ENCODE results near the gene ZBTB39. TPM values are rescaled to one million over a fixed set of nuclear protein-coding genes. Genes with fewer than 3 reads are reported as not detected.
A peak's percentile ranks its signal among the peaks of the same experiment; 100 is the strongest.
"Not testable (repeated sequence)": the region's sequence is repeated elsewhere in the genome, so short reads cannot be mapped to it uniquely, and the experiment has no call there.

The ZBTB39 gene
- total RNA-seq, 1 donor from 2014 or later = 8.2 TPM

- no peak for FAIRE-seq
- DNase-seq (ENCODE audit: low spot score in 2 of 2) = no peak
These were observed 23.0 kb downstream of the ZBTB39 start for GRCh38 chr12:56983386-56983785.

GRCh38 chr12:56982578-56983236 lies 23.6 kb downstream of the ZBTB39 start:
- DNase-seq (ENCODE audit: low spot score in 2 of 2); FAIRE-seq: not testable (repeated sequence)

DNA sequence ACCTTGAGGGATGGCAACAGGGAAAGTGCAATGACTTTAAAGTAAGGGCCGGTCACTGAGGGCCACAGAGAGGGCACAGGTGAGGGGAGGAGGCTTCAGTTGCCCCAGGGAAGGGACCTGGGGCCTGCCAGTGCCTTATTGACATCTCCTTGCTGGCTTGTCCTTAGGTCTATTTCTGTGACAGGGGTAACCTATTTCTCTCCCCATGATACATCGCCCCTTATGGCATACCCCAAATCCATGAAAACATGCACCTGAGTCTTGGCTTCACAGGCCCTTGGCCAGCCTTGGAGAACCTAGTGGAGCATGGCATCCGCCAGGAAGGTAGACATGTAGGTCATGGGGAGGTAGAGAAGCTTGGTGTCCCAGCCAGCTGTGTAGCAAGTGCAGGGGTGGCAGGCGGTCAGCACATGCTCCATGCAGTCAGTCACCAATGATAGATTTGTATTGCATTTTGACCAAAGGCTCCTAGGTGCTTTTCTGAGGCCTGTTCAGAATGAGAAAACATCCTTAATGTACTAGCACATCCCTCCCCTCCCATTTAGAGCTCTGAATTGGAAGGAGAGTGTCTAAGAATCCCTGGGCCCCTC lies 25.3 kb downstream of the ZBTB39 start:
- no peak for DNase-seq (ENCODE audit: low spot score in 2 of 2)
- FAIRE-seq = no peak

GRCh38 chr12:56980268-56980667 lies 26.1 kb downstream of the ZBTB39 start:
- no peak for FAIRE-seq
- DNase-seq (ENCODE audit: low spot score in 2 of 2) = no peak

- DNase-seq (ENCODE audit: low spot score in 2 of 2) (no peak), FAIRE-seq (no peak)
These were observed 26.7 kb downstream of the ZBTB39 start for GRCh38 chr12:56979628-56980027.

DNA sequence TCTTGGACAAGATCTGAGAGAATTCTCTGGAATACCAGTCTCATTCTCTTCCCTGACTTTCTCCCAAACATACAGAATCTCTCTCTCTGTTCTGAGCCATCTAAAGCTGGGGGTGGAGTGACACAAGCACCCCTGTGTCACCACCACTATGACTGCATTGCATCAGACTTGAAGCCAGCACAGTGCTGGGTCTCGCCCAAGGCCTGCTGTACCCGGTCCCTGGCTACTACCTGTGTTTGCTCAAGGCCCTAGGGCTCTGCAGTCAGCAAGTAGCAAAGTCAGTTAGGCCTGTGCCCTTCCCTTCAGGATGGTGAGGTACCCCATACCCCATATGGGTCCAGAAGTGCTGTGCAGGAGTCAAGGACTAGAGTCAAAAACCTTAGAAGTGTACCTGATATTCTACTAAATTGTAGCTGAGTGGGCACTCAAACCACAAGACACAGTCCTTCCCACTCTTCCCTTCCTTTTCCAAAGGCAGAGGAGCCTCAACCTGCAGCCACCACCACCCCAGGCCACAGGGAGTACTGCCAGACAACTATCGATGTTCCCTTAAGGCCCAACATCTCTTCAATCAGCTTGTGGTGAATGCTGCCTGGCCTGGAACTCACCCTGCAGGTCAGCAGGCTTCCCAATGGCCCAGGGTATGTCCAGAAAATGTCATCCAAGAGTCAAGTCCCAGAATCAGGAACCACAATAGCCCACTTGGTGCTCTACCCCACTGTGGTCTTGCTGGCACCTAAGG lies 27.8 kb downstream of the ZBTB39 start:
- DNase-seq (ENCODE audit: low spot score in 2 of 2) (no peak), FAIRE-seq (no peak)

DNA sequence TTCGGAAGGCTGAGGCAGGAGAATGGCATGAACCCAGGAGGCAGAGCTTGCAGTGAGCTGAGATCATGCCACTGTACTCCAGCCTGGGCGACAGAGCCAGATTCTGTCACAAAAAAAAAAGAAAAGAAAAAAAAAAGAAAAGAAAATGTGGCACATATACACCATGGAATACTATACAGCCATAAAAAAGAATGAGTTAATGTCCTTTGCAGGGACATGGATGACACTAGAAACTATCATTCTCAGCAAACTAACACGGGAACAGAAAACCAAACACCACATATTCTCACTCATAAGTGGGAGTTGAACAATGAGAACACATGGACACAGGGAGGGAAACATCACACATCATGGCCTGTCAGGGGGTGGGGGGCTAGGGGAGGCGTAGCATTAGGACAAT lies 29.0 kb downstream of the ZBTB39 start:
- not testable (repeated sequence) for DNase-seq (ENCODE audit: low spot score in 2 of 2); FAIRE-seq

DNA sequence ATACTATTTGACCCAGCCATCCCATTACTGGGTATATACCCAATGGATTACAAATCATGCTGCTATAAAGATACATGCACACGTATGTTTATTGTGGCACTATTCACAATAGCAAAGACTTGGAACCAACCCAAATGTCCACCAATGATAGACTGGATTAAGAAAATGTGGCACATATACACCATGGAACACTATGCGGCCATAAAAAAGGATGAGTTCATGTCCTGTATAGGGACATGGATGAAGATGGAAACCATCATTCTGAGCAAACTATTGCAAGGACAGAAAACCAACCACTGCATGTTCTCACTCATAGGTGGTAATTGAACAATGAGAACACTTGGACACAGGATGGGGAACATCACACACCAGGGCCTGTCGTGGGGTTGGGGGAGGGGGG lies 32.1 kb downstream of the ZBTB39 start:
- not testable (repeated sequence) for FAIRE-seq; DNase-seq (ENCODE audit: low spot score in 2 of 2)

DNA sequence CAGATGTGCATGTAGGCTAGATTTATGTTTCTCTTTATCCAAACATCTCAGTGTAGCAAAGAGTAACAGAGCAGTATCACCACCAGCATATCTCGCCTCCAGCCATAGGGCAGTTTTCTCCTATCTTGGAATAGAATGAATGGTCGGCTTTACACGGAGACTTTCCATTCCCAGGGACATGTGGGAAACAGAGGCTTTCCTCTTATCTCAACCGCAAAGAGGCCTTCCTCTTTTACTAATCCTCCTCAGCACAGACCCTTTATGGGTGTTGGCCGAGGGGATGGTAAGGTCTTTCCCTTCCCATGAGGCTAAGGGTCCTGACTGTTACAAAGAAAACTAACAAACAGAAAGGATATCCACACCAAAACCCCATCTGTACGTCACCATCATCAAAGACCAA lies 37.4 kb downstream of the ZBTB39 start:
- FAIRE-seq = not testable (repeated sequence)

GRCh38 chr12:56965997-56966642 lies 40.2 kb downstream of the ZBTB39 start:
- not testable (repeated sequence) for FAIRE-seq; DNase-seq (ENCODE audit: low spot score in 2 of 2)

More for the DNA sequence above, 37.4 kb downstream of the ZBTB39 start:
- DNase-seq (ENCODE audit: low spot score in 2 of 2) = not testable (repeated sequence)

- DNase-seq (ENCODE audit: low spot score in 2 of 2) = not testable (repeated sequence)
- FAIRE-seq = peak; percentile 45
These were observed 41.2 kb downstream of the ZBTB39 start for GRCh38 chr12:56965124-56965523.

DNA sequence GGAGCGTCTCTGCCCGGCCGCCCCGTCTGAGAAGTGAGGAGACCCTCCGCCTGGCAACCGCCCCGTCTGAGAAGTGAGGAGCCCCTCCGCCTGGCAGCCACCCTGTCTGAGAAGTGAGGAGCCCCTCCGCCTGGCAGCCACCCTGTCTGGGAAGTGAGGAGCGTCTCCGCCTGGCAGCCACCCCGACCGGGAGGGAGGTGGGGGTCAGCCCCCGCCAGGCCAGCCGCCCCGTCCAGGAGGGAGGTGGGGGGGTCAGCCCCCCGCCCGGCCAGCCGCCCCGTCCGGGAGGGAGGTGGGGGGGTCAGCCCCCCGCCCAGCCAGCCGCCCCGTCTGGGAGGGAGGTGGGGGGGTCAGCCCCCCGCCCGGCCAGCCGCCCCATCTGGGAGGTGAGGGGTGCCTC lies 42.8 kb downstream of the ZBTB39 start:
- not testable (repeated sequence) for DNase-seq (ENCODE audit: low spot score in 2 of 2); FAIRE-seq

- FAIRE-seq; DNase-seq (ENCODE audit: low spot score in 2 of 2): not testable (repeated sequence)
These were observed 44.1 kb downstream of the ZBTB39 start for GRCh38 chr12:56962247-56962646.

DNA sequence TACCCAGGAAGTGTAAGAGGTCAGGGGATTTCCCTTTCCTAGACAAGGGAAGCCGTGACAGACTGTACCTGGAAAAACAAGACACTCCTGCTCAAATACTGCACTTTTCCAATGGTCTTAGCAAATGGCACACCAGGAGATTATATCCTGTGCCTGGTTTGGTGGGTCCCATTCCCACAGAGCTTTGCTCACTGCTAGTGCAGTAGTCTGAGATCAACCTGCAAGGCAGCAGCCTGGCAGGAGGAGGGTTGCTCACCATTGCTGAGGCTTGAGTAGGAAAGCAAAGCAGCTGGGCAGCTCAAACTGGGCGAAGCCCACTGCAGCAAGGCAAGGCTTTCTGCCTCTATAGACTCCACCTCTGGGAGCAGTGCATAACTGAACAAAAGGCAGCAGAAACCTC lies 47.9 kb downstream of the ZBTB39 start:
- no peak for FAIRE-seq

DNA sequence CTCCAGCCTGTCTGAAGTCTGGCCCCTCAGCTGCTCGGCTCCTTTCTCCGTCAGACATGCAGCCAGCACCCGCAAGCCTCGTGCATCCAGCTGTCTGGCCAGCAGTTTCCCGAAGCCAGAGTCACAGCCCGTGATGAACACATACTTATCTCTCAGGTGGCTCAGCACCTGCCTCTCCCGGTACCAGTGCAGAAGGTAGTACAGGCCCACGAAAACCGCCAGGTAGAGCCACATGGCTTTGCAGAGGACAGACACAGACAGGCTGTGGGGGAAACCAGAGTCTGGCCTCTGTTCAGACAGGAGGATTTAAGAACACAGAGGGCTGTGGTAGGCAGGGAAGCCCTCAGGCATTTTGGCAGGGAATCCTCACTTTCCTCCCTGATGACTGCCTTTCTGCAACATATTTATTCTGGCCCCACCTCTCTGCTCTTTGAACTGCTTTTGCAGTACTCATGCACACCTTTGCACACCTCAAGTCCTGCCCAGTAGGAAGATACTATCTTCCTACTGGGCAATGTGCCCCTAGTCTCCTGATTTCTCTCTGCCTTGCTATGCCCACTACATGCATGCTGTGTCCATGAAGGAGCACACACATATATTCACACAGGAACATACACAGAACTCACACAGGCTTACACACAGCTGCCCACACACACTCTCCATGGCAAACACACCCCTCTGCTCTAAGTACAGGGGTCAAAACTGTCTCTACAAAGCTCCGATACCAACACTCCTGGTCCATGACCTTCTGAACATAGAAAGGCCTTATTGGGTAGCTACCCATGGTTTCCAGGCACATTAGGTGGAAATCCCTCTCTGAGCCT lies 48.9 kb downstream of the ZBTB39 start, which contains the start of gene RDH16:
RDH16 (minus strand) TSS at position 380 of the 824 bp plus-strand sequence; CDS start at position 234, 146 bp downstream.
- no peak for FAIRE-seq

More for the DNA sequence above, 47.9 kb downstream of the ZBTB39 start:
- DNase-seq (ENCODE audit: low spot score in 2 of 2) = no peak

GRCh38 chr12:56955631-56956256 lies 50.6 kb downstream of the ZBTB39 start:
- FAIRE-seq = no peak
- DNase-seq (ENCODE audit: low spot score in 2 of 2) = no peak

More for the DNA sequence above, 48.9 kb downstream of the ZBTB39 start, which contains the start of gene RDH16:
- no peak for DNase-seq (ENCODE audit: low spot score in 2 of 2)

- DNase-seq (ENCODE audit: low spot score in 2 of 2) = no peak
- no peak for FAIRE-seq
These were observed 51.4 kb downstream of the ZBTB39 start for GRCh38 chr12:56954958-56955355.

DNA sequence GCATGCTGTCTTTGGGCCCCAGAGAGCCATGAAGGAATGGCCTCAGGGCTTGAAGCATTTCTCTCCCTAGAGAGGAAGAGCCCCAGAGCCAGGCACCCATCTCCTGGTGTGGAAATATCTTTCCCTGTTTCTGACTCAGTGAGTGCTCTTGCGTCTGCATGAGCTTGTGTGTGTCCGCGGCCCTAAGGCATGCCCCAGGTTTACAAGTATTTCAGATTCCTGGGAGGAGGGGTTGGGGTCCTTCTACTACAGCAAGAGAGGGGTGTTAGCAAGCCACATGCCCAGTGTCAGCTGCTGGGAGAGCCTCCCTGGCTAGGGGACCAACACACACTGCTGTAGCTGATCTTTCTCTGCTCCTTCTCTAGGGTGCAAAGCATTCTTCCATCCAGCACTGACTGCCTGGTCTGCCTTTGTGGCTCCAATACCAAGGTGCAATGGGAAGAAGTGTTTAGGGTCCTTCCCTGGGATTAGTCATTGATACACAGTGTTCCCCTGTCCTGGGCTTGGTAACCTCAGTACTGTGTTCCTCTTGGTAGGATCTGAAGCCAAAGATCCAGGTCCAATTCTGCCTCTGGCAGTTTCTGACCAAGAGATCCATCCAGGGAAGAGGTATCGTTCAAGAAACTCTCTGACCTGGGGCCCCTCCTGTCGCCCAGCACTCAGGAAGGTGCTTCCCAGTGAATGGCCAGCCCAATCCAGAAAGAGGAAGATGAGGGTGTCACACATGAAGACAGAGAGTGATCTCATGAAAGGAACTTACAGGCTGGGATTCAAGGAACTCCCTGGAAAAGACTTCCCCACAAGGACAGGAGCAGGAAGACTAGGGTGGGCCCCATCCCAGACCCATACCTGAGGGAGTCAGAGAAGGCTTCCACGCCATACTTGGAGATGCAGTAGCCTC lies 52.0 kb downstream of the ZBTB39 start:
- FAIRE-seq (no peak), DNase-seq (ENCODE audit: low spot score in 2 of 2) (no peak)

Data from frontal cortex (tissue), 4 donors.